ENCODE results near the gene MOB3B.

DNA sequence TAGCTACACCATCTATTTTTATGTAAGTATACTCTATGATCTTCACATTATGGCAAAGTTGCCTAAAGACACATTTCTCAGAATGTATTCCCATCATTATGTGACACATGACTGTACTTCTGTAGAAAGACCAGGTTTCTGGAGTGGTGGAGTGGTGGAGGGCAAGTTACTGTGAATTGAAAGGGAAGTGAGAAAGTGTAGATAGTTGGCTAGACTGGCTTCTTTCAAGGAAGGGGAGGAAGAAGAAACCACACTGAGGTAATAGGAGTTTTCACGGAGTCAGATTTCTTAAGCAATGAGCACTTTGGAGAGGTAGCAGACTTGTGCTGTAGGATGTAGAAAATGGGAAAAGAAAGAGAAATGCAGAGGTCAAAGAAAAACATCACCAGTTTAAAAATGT lies 181.7 kb downstream of the MOB3B start:
- TF ChIP-seq, protein P1, sequence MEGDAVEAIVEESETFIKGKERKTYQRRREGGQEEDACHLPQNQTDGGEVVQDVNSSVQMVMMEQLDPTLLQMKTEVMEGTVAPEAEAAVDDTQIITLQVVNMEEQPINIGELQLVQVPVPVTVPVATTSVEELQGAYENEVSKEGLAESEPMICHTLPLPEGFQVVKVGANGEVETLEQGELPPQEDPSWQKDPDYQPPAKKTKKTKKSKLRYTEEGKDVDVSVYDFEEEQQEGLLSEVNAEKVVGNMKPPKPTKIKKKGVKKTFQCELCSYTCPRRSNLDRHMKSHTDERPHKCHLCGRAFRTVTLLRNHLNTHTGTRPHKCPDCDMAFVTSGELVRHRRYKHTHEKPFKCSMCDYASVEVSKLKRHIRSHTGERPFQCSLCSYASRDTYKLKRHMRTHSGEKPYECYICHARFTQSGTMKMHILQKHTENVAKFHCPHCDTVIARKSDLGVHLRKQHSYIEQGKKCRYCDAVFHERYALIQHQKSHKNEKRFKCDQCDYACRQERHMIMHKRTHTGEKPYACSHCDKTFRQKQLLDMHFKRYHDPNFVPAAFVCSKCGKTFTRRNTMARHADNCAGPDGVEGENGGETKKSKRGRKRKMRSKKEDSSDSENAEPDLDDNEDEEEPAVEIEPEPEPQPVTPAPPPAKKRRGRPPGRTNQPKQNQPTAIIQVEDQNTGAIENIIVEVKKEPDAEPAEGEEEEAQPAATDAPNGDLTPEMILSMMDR (IDR thresholded peaks at IDR 0.05), result no peak
- no peak for TF ChIP-seq SIN3A (IDR thresholded peaks at IDR 0.05; ENCODE audit: borderline replicate concordance, insufficient read depth, low read depth, low read length)
- TF ChIP-seq, protein P2, sequence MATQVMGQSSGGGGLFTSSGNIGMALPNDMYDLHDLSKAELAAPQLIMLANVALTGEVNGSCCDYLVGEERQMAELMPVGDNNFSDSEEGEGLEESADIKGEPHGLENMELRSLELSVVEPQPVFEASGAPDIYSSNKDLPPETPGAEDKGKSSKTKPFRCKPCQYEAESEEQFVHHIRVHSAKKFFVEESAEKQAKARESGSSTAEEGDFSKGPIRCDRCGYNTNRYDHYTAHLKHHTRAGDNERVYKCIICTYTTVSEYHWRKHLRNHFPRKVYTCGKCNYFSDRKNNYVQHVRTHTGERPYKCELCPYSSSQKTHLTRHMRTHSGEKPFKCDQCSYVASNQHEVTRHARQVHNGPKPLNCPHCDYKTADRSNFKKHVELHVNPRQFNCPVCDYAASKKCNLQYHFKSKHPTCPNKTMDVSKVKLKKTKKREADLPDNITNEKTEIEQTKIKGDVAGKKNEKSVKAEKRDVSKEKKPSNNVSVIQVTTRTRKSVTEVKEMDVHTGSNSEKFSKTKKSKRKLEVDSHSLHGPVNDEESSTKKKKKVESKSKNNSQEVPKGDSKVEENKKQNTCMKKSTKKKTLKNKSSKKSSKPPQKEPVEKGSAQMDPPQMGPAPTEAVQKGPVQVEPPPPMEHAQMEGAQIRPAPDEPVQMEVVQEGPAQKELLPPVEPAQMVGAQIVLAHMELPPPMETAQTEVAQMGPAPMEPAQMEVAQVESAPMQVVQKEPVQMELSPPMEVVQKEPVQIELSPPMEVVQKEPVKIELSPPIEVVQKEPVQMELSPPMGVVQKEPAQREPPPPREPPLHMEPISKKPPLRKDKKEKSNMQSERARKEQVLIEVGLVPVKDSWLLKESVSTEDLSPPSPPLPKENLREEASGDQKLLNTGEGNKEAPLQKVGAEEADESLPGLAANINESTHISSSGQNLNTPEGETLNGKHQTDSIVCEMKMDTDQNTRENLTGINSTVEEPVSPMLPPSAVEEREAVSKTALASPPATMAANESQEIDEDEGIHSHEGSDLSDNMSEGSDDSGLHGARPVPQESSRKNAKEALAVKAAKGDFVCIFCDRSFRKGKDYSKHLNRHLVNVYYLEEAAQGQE (IDR thresholded peaks at IDR 0.05; ENCODE audit: insufficient read depth in 1 of 2, low read depth in 2 of 2, low read length in 1 of 2), result no peak
- no peak for TF ChIP-seq POLR2AphosphoS5 (IDR thresholded peaks at IDR 0.05; ENCODE audit: low read depth, low read length)

Data from Panc1 (cell line).